Keratinocyte (primary cell): ENCODE data around the gene ARHGEF28.

Experiments
- EZH2 ChIP-seq: IDR thresholded peaks from one replicate; pipeline ENCODE4 v1.6.1; 2012; ENCODE audit warnings: inconsistent platforms, mild to moderate bottlenecking, low read length, moderate library complexity
- TF ChIP-seq, protein P1 (sequence below), 3 experiments: IDR thresholded peaks in 1 of 3; conservative IDR thresholded peaks in 1 of 3; optimal IDR thresholded peaks in 1 of 3; 2 replicates in 2 of 3; 3 replicates in 1 of 3; pipeline versions ENCODE3 to v1.5.1; 2011; ENCODE audit warnings: low read length in 3 of 3, mild to moderate bottlenecking in 3 of 3, moderate library complexity in 2 of 3, control low read depth in 1 of 3, inconsistent platforms in 1 of 3; ENCODE audit not compliant: insufficient read depth in 2 of 3; ENCODE audit errors: extremely low read depth in 1 of 3

DNA sequence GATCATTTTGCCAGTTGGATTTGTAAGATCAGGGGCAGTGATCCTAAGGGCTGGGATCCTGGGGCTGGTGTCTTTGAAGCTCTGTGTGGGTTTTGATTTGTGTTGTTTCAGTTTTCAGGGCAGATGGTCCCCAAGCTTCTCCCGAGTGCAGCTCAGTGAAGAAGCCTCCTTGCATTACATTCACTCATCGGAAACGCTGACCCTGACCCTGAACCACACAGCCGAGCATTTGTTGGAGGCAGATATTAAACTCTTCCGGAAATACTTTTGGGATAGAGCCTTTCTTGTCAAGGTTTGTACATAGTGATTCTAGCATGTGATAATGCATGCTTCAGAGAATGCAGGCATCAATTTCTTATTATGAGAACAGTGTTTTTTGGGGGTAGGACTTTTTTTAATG lies 150.4 kb downstream of the ARHGEF28 start:
- TF ChIP-seq, protein P1, sequence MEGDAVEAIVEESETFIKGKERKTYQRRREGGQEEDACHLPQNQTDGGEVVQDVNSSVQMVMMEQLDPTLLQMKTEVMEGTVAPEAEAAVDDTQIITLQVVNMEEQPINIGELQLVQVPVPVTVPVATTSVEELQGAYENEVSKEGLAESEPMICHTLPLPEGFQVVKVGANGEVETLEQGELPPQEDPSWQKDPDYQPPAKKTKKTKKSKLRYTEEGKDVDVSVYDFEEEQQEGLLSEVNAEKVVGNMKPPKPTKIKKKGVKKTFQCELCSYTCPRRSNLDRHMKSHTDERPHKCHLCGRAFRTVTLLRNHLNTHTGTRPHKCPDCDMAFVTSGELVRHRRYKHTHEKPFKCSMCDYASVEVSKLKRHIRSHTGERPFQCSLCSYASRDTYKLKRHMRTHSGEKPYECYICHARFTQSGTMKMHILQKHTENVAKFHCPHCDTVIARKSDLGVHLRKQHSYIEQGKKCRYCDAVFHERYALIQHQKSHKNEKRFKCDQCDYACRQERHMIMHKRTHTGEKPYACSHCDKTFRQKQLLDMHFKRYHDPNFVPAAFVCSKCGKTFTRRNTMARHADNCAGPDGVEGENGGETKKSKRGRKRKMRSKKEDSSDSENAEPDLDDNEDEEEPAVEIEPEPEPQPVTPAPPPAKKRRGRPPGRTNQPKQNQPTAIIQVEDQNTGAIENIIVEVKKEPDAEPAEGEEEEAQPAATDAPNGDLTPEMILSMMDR (optimal IDR thresholded peaks at IDR 0.05 in 1 of 3, IDR thresholded peaks at IDR 0.05 in 1 of 3, conservative IDR thresholded peaks at IDR 0.05 in 1 of 3; ENCODE audit: extremely low read depth in 1 of 3, insufficient read depth in 2 of 3, low read length in 3 of 3): no peak
- TF ChIP-seq EZH2: no peak
